Measurements from ENCODE around the gene IFT57. TPM values are rescaled to one million over a fixed set of nuclear protein-coding genes. Genes with fewer than 3 reads are reported as not detected.

Gene IFT57
- total RNA-seq, 1 donor from 2014 or later: 43.1 TPM

DNA sequence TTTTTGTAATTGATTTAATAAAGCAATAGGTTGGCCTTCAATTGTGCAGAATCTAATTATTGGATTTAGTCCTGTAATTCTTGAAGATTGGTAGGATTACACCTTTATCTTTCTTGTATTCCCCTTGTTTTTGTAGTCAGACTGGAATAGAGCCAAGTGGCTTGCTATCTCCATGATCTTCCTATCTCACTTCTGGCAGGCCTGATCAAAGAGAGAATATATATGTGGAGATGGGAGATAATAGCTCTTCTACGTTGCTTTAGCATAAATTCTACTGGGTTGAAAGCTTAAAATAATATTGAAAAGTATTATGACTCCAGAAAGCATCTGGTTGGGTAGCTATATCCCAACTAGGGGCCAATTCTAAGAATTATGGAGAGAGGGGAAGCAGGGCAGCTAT, 16.9 kb upstream of the IFT57 start:
- no peaks in the 10 kb centered on the region for H3K27me3 Mint-ChIP-seq (ENCODE audit: low read depth)
- peaks cover 2% of the 10 kb centered on the region for H3K9me3 Mint-ChIP-seq
- TF ChIP-seq, protein P1, sequence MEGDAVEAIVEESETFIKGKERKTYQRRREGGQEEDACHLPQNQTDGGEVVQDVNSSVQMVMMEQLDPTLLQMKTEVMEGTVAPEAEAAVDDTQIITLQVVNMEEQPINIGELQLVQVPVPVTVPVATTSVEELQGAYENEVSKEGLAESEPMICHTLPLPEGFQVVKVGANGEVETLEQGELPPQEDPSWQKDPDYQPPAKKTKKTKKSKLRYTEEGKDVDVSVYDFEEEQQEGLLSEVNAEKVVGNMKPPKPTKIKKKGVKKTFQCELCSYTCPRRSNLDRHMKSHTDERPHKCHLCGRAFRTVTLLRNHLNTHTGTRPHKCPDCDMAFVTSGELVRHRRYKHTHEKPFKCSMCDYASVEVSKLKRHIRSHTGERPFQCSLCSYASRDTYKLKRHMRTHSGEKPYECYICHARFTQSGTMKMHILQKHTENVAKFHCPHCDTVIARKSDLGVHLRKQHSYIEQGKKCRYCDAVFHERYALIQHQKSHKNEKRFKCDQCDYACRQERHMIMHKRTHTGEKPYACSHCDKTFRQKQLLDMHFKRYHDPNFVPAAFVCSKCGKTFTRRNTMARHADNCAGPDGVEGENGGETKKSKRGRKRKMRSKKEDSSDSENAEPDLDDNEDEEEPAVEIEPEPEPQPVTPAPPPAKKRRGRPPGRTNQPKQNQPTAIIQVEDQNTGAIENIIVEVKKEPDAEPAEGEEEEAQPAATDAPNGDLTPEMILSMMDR (IDR thresholded peaks at IDR 0.05; ENCODE audit: unreplicated experiment): no peak
- no peaks in the 10 kb centered on the region for H3K36me3 Mint-ChIP-seq
- H3K4me1 Mint-ChIP-seq: peaks cover 38% of the 10 kb centered on the region
- no peak for DNase-seq (ENCODE audit: low spot score in 2 of 2, unreplicated experiment in 2 of 2)
- peak overlapping the region; percentile 34 for H3K27ac Mint-ChIP-seq
- H3K4me3 Mint-ChIP-seq: no peak overlapping the region

DNA sequence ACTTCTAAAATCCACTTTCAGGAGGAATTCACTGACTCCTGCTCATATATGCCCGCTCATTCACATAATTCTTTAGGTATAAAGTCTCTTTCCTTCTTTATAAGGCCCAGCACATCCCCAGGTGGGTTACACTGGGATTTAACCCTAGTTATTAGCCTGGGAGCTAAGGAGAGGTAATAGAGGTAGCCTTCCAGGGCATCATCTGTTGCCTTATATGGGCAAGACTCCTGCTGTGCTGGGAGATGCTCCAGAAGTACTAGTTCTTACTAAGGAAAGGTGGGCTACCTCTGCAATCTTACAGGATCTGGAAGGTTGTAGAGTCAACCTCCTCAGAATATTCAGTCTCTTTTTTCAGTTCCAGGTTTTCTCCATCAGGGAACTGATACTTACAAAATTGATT, 13.1 kb upstream of the IFT57 start:
- Mint-ChIP-seq H3K9me3 (no peaks in the 10 kb centered on the region), H3K36me3 (no peaks in the 10 kb centered on the region), H3K4me3 (no peak overlapping the region), H3K27ac (no peak overlapping the region), H3K4me1 (peaks cover 18% of the 10 kb centered on the region), H3K27me3 (ENCODE audit: low read depth) (no peaks in the 10 kb centered on the region)
- no peak for DNase-seq (ENCODE audit: low spot score in 2 of 2, unreplicated experiment in 2 of 2)
- TF ChIP-seq, protein P1 (IDR thresholded peaks at IDR 0.05; ENCODE audit: unreplicated experiment): no peak

DNA sequence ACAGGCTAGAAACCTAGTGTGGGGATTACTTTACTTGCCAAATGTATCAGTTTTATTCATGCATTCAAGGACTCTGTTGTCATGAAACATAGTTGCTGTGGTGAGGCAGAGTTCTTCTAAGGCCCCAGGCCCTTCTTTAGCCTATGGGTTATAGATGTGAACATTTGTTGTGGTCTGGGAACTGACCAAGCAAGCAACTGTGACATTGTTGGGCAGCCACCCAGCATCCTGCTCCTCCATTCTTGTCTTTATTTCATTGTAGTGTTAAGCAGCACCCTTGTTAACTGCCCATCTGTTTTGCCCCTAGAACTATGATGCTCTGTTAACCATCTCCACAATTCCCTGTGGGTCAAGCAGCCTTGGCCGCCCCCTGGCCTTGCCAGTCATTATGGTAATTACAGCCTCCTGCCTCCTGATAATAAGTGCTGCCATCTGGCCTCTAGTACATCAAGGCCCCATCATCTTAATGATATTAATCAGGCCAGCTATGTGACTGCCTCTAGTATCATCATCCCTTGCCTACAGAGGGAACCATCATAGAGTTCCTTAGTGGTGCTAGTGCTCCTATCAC, 12.2 kb upstream of the IFT57 start:
- H3K27ac Mint-ChIP-seq: no peak overlapping the region
- H3K36me3 Mint-ChIP-seq: no peaks in the 10 kb centered on the region
- H3K4me3 Mint-ChIP-seq: no peak overlapping the region
- H3K27me3 Mint-ChIP-seq (ENCODE audit: low read depth): no peaks in the 10 kb centered on the region
- H3K9me3 Mint-ChIP-seq: no peaks in the 10 kb centered on the region
- no peak for DNase-seq (ENCODE audit: low spot score in 2 of 2, unreplicated experiment in 2 of 2)
- TF ChIP-seq, protein P1 (IDR thresholded peaks at IDR 0.05; ENCODE audit: unreplicated experiment): no peak
- peaks cover 10% of the 10 kb centered on the region for H3K4me1 Mint-ChIP-seq

DNA sequence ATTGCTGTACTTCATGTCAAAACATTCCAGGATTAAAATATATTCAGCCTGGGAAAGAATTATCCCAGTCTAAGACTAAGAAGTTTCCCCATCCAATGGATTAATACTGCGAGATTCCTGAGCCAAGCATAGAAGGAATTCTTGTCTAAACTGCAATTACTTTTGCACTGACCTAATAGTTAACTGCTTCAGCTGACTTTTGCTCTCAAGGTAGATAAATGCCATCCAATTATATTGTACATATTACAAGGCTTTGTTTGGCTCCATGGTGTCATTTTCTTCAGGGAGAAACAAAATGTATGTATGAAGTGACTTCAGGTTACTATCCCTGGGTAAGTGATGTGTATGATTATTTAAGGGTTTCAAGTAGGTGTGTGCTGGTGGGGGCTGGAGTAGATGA, 6.1 kb upstream of the IFT57 start:
- Mint-ChIP-seq H3K36me3 (no peaks in the 10 kb centered on the region), H3K27me3 (ENCODE audit: low read depth) (no peaks in the 10 kb centered on the region), H3K27ac (no peak overlapping the region)

DNA sequence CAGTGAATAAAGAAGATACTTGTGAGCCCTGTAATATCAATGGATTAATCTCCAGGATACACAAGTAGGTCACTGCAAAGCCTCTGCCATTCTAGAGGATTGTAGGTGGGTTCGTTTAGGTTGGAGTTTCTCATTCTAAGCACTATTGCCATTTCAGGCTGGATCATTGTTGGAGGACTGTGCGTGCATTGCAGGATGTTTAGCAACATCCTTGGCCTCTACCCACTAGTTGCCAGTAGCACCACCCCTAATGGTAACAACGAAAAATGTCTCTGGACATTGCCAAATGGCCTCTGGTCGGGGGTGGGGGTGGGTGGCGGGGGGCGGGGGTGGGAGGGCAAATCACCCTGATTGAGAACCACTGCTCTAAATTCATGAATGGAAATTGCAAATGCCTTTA, 4.9 kb upstream of the IFT57 start:
- Mint-ChIP-seq H3K4me1 (peaks cover 42% of the 10 kb centered on the region), H3K9me3 (no peaks in the 10 kb centered on the region), H3K36me3 (no peaks in the 10 kb centered on the region), H3K27me3 (ENCODE audit: low read depth) (no peaks in the 10 kb centered on the region), H3K27ac (no peak overlapping the region), H3K4me3 (no peak overlapping the region)
- TF ChIP-seq, protein P1 (IDR thresholded peaks at IDR 0.05; ENCODE audit: unreplicated experiment): no peak
- no peak for DNase-seq (ENCODE audit: low spot score in 2 of 2, unreplicated experiment in 2 of 2)

More for the DNA sequence above, 6.1 kb upstream of the IFT57 start:
- DNase-seq (ENCODE audit: low spot score in 2 of 2, unreplicated experiment in 2 of 2): no peak
- Mint-ChIP-seq H3K4me3 (no peak overlapping the region), H3K9me3 (no peaks in the 10 kb centered on the region), H3K4me1 (peaks cover 35% of the 10 kb centered on the region)
- TF ChIP-seq, protein P1 (IDR thresholded peaks at IDR 0.05; ENCODE audit: unreplicated experiment): no peak

DNA sequence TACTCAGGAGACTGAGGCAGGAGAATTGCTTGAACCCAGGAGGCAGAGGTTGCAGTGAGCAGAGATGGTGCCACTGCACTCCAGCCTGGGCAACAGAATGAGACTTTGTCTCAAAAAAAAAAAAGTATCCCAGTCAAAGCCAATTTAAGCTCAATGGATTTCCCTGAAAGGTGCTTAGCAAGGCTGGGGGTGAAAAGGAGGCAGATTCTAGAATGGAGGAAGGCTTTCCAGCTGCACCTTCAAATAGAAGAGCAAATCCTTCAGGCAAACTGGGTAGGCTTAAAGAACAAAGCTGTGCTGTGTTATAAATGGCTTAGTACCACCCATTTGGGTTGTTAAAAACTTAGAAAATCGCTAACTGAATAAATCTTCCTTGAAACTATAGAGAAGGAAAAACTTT, 3.0 kb upstream of the IFT57 start:
- Mint-ChIP-seq H3K27ac (no peak overlapping the region), H3K9me3 (no peaks in the 10 kb centered on the region), H3K36me3 (no peaks in the 10 kb centered on the region), H3K4me3 (no peak overlapping the region), H3K27me3 (ENCODE audit: low read depth) (no peaks in the 10 kb centered on the region), H3K4me1 (peaks cover 61% of the 10 kb centered on the region)
- no peak for DNase-seq (ENCODE audit: low spot score in 2 of 2, unreplicated experiment in 2 of 2)
- TF ChIP-seq, protein P1 (IDR thresholded peaks at IDR 0.05; ENCODE audit: unreplicated experiment): no peak
